Panc1 (cell line): ENCODE data around the gene GARIN6.

Experiments used
- CTCF ChIP-seq: fragments of 450-650 bp; IDR thresholded peaks from 2 replicates; pipeline ENCODE4 v1.5.1; 2017; ENCODE audit warnings: mild to moderate bottlenecking
- REST ChIP-seq, 2 experiments: IDR thresholded peaks; 2 replicates each; pipeline ENCODE4 v1.6.1; 2011 to 2012; ENCODE audit warnings: low read depth in 2 of 2, control low read depth in 1 of 2, low read length in 1 of 2, mild to moderate bottlenecking in 1 of 2, moderate library complexity in 1 of 2; ENCODE audit not compliant: insufficient read depth in 1 of 2
- SIN3A ChIP-seq: IDR thresholded peaks from 2 replicates; pipeline ENCODE4 v1.6.1; 2012; ENCODE audit warnings: low read depth, mild to moderate bottlenecking, low read length, moderate library complexity, borderline replicate concordance; ENCODE audit not compliant: insufficient read depth
- TCF7L2 ChIP-seq: IDR thresholded peaks from 2 replicates; pipeline ENCODE4 v1.6.1; 2011; ENCODE audit warnings: mild to moderate bottlenecking, low read depth, low read length, inconsistent platforms

- no peak for TF ChIP-seq CTCF
- TF ChIP-seq REST (IDR thresholded peaks at IDR 0.05; ENCODE audit: insufficient read depth in 1 of 2, low read depth in 2 of 2, low read length in 1 of 2), result no peak
- TF ChIP-seq SIN3A, result no peak
- TF ChIP-seq TCF7L2, result no peak
These were observed 32.7 kb downstream of the GARIN6 start for GRCh38 chr12:99680276-99680675.
